Hepatocyte (in vitro differentiated cells): ENCODE measurements around the gene DUSP10. TPM values are rescaled to one million over a fixed set of nuclear protein-coding genes. Genes with fewer than 3 reads are reported as not detected.

Experiments
- DNase-seq: peaks from one replicate; pipeline ENCODE4 v3.0.0-alpha.2; 2016; ENCODE audit warnings: low spot score
- H2AFZ ChIP-seq: fragments of 200-600 bp; sonication (generic); 2 replicates; pipeline ENCODE4 v1.6.0; 2016; ENCODE audit warnings: antibody characterized with exemption, mild to moderate bottlenecking
- H3K27ac ChIP-seq: fragments of 200-600 bp; sonication (generic); 2 replicates; pipeline ENCODE4 v1.5.1; 2016; ENCODE audit warnings: mild to moderate bottlenecking
- H3K27me3 ChIP-seq: fragments of 200-600 bp; sonication (generic); 2 replicates; pipeline ENCODE4 v1.6.1; 2016
- H3K36me3 ChIP-seq: fragments of 200-600 bp; sonication (generic); replicated peaks from 2 replicates; pipeline ENCODE4 v1.5.1; 2016; ENCODE audit warnings: low read depth; ENCODE audit not compliant: insufficient read depth
- H3K4me1 ChIP-seq: fragments of 200-600 bp; sonication (generic); 2 replicates; pipeline ENCODE4 v1.5.1; 2016; ENCODE audit warnings: mild to moderate bottlenecking, moderate library complexity; ENCODE audit not compliant: insufficient read depth
- H3K4me2 ChIP-seq: fragments of 200-600 bp; sonication (generic); 2 replicates; pipeline ENCODE4 v1.6.0; 2016
- H3K4me3 ChIP-seq: fragments of 200-600 bp; sonication (generic); 2 replicates; pipeline ENCODE4 v1.5.1; 2016; ENCODE audit warnings: mild to moderate bottlenecking
- H3K79me2 ChIP-seq: fragments of 200-600 bp; sonication (generic); 2 replicates; pipeline ENCODE4 v1.6.0; 2017; ENCODE audit warnings: mild to moderate bottlenecking
- H3K9me2 ChIP-seq: fragments of 200-600 bp; sonication (generic); replicated peaks from 2 replicates; pipeline ENCODE4 v1.6.0; 2017; ENCODE audit warnings: mild to moderate bottlenecking; ENCODE audit not compliant: insufficient read depth
- H3K9me3 ChIP-seq: fragments of 200-600 bp; sonication (generic); 2 replicates; pipeline ENCODE4 v1.5.1; 2016; ENCODE audit warnings: low read depth, mild to moderate bottlenecking
- H4K20me1 ChIP-seq: fragments of 200-600 bp; sonication (generic); 2 replicates; pipeline ENCODE4 v1.6.0; 2016; ENCODE audit warnings: mild to moderate bottlenecking; ENCODE audit not compliant: insufficient read depth, poor library complexity, severe bottlenecking
- CTCF ChIP-seq: fragments of 200-600 bp; sonication (generic); IDR thresholded peaks from 2 replicates; pipeline ENCODE4 v1.5.1; 2016; ENCODE audit warnings: antibody characterized with exemption, mild to moderate bottlenecking; ENCODE audit not compliant: poor library complexity
- EZH2 ChIP-seq: fragments of 200-600 bp; sonication (generic); IDR thresholded peaks from 2 replicates; pipeline ENCODE4 v1.6.1; 2016; ENCODE audit warnings: antibody characterized with exemption, mild to moderate bottlenecking, borderline replicate concordance
- EZH2phosphoT487 ChIP-seq: fragments of 200-600 bp; sonication (generic); IDR thresholded peaks from one replicate; pipeline ENCODE4 v1.6.1; 2018; ENCODE audit warnings: antibody characterized with exemption, mild to moderate bottlenecking, low read depth, moderate library complexity; ENCODE audit not compliant: unreplicated experiment, severe bottlenecking
- WGBS: methylation state at CpG from one replicate; pipeline ENCODE4 v1.1.6; 2016; ENCODE audit warnings: low lambda C conversion rate; ENCODE audit errors: missing lambda C conversion rate; 5-methylcytosine and 5-hydroxymethylcytosine counted together
- polyA plus RNA-seq: library from polyadenylated mRNA; unstranded; fragments of >200 nt; fragmentation: Nextera tagmentation; extraction: Ambion mirVana; gene quantifications from 2 replicates; pipeline ENCODE4 v1.2.1, GENCODE V29; 2016
- total RNA-seq: library from RNA; depleted of rRNA; stranded (reverse); fragments of >200 nt; gene quantifications from 2 replicates; pipeline ENCODE4 v1.2.3, GENCODE V29; 2014

The DUSP10 gene
- total and polyA plus RNA-seq, 2 experiments from 2014 or later = 13.1 to 17.6 TPM

GRCh38 chr1:221712198-221712684 is 29.6 kb downstream of the DUSP10 start:
- Histone ChIP-seq H3K27ac (peak overlapping the region; percentile 83), H3K36me3 (no peaks in the 10 kb centered on the region), H3K9me2 (no peaks in the 10 kb centered on the region), H3K4me3 (no peak overlapping the region), H3K27me3 (no peaks in the 10 kb centered on the region), H3K79me2 (no peaks in the 10 kb centered on the region), H3K4me2 (no peak overlapping the region), H3K4me1 (peaks cover 38% of the 10 kb centered on the region), H4K20me1 (no peaks in the 10 kb centered on the region), H3K9me3 (no peaks in the 10 kb centered on the region), H2AFZ (no peak overlapping the region)
- 26% methylated on average over 1 of the region's 1 CpG for WGBS
- DNase-seq = peak; percentile 65
- TF ChIP-seq EZH2 (no peak), EZH2phosphoT487 (no peak), CTCF (no peak)

GRCh38 chr1:221711656-221712055 is 30.2 kb downstream of the DUSP10 start:
- Histone ChIP-seq H3K4me3 (no peak overlapping the region), H3K9me2 (no peaks in the 10 kb centered on the region), H3K79me2 (no peaks in the 10 kb centered on the region), H3K9me3 (no peaks in the 10 kb centered on the region), H4K20me1 (no peaks in the 10 kb centered on the region), H3K4me2 (no peak overlapping the region), H3K27ac (peak overlapping the region; percentile 83), H3K36me3 (no peaks in the 10 kb centered on the region), H2AFZ (no peak overlapping the region), H3K27me3 (no peaks in the 10 kb centered on the region), H3K4me1 (peaks cover 32% of the 10 kb centered on the region)
- 90% methylated on average over 1 of the region's 1 CpG for WGBS
- no peak for DNase-seq
- TF ChIP-seq EZH2phosphoT487 = no peak
- no peak for TF ChIP-seq EZH2

- Histone ChIP-seq H3K4me1 (peaks cover 27% of the 10 kb centered on the region), H3K9me3 (no peaks in the 10 kb centered on the region), H3K79me2 (no peaks in the 10 kb centered on the region), H3K9me2 (no peaks in the 10 kb centered on the region), H3K27me3 (no peaks in the 10 kb centered on the region), H3K27ac (peak overlapping the region; percentile 83), H2AFZ (no peak overlapping the region), H4K20me1 (no peaks in the 10 kb centered on the region), H3K4me2 (no peak overlapping the region), H3K36me3 (no peaks in the 10 kb centered on the region), H3K4me3 (no peak overlapping the region)
- no peak for DNase-seq
- no peak for TF ChIP-seq CTCF
- TF ChIP-seq EZH2phosphoT487 = no peak
- no peak for TF ChIP-seq EZH2
- 86% methylated on average over 3 of the region's 3 CpGs for WGBS
Measured at GRCh38 chr1:221711063-221711577, 30.8 kb downstream of the DUSP10 start.

- no peaks in the 10 kb centered on the region for H4K20me1 ChIP-seq
- H2AFZ ChIP-seq = no peak overlapping the region
- H3K79me2 ChIP-seq = no peaks in the 10 kb centered on the region
- DNase-seq = no peak
- peak overlapping the region; percentile 47 for H3K27ac ChIP-seq
- H3K4me3 ChIP-seq = no peak overlapping the region
- no peaks in the 10 kb centered on the region for H3K9me2 ChIP-seq
- WGBS = 100% methylated on average over 3 of the region's 3 CpGs
- peaks cover 14% of the 10 kb centered on the region for H3K4me1 ChIP-seq
- no peak overlapping the region for H3K4me2 ChIP-seq
- no peak for TF ChIP-seq CTCF
- no peak for TF ChIP-seq EZH2
- no peak for TF ChIP-seq EZH2phosphoT487
- H3K9me3 ChIP-seq = no peaks in the 10 kb centered on the region
- no peaks in the 10 kb centered on the region for H3K36me3 ChIP-seq
- no peaks in the 10 kb centered on the region for H3K27me3 ChIP-seq
Measured at GRCh38 chr1:221709854-221710253, 32.0 kb downstream of the DUSP10 start.
